NAMALWA (cell line): ENCODE measurements around the gene MRPS6.

ENCODE experiments used
- DNase-seq: peaks from one replicate; pipeline ENCODE4 v3.0.0-alpha.2; 2015; ENCODE audit warnings: low spot score

The MRPS6 gene

DNA sequence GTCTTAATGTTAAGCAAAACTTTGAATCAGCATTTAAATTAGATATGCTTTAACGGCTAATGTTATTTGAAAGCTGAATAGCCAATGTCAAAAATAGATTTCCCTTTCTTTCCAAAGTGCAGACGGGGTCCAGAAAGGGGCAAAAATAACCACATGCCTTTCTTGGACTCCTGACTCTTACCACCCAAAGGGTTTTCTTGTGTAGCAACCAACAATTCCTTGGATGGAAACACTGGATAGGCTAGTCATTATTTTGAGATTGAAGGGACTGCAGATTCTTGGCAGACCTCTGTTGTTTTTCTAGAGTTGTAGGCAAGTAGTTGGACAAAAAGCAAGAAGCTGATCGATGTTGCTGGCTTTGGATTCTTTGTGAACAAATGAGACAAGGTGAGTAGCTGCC lies 107.0 kb downstream of the MRPS6 start:
- DNase-seq: no peak

DNA sequence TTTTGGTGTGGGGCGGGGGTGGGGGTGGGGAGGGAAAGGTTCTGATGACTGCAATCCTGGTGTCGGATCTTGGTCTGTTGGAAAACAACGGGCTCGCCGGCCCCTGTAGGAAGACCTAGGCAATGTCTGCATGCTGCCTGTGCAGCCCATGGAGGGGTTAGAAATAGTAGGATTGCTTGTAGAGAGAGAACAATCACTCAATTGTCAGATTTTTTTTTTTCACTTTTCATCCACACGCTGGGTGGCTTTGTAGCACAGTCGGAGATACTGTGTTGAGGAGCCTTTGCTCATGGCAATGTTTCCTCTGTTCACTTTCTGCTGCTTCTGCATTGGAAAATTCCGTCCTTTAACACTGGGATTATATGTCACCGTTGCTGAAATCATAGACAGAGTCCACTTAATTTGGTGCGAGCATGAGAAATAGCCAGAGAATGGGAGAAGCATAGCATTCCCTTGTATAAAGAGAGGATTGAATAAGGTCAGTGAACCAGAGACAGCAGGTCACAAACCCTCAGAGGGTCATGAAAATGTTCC lies 107.5 kb downstream of the MRPS6 start:
- no peak for DNase-seq

DNA sequence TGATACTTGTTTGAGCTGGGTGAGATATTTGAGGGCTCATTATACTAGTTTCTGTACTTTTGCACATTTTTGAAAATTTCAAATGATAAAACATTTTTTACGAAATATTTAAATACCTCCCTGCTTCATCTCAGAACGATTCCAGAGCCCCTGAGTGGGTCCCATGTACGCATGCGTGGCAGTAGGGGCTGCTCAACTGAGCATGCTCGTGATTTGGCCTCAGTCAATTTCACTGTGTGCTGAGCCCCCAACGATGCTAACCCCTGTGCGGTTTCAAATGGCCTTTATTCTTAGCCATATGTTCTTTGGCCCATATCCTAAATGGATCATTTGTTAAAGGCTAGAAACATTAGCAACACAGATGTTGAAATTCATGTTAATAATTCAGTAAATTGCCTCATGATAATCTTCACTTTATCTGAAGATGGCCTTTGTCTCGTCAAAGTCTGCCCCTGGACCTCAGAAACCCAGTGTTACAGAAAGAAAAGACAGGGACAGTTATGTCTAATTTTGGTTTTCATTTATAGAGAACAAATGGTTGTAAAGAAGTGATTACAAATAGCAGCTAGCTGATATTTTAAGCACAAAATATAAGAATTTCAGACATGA lies 108.2 kb downstream of the MRPS6 start:
- DNase-seq: no peak

DNA sequence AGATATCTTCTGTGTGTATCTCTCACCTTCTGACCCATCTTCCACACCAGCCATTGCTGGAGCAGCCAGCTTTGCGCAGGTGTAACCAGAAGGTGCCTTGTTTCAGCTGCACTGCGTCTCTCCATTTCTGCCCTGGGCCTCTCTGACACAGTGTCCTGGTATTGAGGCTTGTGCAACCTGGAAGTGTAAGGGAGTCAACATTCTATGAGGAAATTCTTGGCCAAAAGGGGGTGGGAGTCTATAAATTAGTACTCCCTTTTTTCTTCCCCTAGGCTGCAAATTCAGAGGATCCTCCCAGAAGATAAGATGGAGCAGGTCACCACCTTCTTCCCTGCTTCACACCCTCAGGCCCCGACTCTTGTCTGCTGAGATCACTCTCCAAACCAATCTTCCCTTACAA lies 109.1 kb downstream of the MRPS6 start:
- DNase-seq: no peak

DNA sequence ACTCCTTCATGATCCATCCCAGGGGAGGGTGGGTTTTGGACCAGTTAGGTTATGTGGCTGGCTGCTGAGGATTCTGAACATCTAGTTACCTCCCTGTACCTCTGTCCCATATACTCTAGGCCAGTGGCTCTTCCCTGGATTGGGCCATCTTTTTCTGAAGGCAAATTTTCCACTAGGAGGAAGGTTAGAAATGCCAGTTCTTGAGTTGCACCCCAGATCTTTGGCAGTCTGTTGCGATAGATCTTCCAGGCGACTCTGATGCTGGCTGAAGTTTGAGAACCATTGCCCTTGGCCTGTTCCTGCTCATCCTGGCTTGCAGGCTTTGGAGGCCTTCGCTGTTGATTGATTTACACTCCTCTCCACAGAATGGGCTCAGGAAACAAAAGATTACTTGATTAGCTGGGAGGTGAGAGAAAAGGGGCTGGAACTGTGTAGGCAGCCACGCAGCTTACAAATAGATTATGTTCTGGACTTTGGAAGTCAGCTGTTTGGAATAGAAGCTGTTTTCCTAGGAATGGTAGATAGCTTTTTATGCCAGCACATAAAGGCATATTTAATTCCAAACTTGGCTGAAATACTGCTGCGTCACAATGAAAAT lies 110.1 kb downstream of the MRPS6 start:
- DNase-seq: no peak

DNA sequence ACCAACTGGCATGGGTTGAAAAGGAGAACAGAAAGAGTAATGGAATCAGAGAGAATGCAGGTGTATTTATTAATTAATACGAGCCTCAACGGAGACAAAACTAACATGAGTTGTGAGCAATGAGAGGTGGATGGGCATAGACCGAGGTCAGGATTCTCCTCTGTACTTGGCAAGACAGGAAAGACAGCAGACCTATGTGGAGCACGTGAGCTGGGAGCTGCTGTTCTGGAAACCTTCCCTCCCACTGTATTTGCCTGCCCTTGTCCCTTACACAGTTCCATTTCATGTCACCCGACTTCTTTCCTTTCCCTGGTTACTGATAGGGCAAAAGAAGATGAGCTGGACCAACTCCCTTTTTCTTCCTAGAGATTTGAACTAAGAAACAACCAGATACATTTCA lies 110.9 kb downstream of the MRPS6 start:
- no peak for DNase-seq

DNA sequence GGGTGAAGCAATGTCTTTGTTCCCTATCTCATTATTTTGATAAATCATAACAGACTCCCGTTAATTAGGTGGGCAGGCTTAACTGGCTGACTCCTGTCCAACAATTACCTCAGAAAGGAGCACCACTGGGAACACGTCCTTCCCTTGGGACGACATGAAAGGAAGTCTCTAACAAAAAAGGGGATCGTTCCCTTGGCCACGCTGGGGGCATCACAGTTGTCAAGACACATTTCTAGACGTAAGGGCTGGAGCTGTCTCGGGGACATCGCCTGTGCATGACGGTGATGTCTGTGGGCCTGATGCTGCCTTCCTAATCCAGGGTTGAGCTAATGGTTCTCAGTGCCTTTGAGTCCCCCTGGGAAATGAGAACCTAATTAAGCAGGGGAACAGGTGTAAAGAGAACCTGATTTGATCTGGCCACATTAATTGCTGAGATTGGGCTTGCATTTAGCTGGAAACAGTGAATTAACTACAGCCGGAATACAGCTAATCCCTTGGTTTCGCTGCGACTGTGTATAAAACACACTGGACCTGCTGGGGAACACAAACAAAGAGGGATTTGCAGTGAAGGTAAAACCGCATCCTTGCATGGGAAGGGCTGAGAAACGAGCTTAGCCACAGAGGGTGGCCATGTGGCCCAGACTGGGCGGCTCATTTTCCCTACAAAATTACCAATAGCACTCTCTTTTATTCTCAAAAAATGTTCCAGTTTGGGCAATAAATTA lies 111.8 kb downstream of the MRPS6 start:
- no peak for DNase-seq

DNA sequence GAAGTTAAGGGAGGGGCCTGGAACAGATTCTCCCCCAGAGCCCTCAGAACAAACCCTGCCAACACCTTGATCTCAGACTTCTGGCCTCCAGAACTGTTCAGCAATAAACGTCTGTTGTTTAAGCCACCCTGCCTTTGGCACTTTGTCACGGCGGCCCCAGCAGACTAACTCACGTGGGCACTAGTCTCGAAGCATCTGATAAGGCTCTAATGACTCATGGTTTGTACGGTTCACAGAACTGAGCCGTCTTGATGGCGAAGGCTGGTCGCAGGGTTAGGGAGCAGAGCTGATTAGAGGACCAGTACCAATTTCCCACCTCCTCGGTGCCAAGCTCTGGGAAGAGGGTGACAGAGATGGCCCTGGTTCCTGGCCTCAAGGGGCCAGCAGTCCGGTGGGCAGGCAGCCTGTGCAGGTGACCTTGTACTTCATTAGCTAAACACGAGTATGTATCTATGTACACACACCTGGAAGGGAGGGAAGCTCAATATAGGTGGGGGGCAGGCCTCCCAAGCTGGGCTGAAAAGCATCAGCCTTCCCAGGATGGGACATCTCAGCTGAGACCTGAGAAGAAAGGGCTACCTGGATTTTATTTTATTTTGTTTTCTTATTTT lies 112.8 kb downstream of the MRPS6 start:
- DNase-seq: no peak

DNA sequence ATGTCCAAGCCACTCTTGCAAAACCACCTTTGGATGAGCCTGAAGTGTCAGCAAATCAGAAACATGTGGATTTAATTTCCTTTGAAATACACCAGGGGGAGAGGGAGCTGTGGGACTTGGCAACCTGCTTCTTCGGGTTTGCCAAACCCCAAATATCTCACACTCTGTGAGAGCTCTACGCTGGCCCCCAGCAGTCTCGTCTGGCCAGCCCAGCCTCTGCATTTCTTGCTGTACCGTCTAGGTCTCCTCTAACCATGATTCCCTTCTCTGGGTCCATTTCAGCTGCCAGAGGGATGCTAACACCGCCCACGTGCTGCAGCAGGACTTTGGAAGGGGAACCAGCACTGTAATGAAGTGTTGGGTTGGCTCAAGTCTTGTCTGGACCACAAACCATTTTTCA lies 114.6 kb downstream of the MRPS6 start:
- no peak for DNase-seq

DNA sequence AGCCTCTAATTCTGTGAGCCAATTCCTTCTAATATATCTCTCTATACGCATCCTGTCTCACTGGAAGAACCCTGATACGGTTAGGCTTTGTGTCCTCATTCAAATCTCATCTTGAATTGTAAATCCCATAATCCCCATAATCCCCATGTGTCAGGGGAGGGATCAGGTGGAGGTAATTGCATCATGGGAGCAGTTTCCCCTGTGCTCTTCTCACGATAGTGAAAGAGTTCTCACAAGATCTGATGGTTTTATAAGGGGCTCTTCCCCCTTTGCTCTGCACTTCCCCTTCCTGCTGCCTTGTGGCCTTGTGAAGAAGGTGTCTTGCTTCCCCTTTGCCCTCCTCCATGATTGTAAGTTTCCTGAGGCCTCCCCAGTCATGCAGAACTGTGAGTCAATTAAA lies 116.1 kb downstream of the MRPS6 start:
- no peak for DNase-seq

DNA sequence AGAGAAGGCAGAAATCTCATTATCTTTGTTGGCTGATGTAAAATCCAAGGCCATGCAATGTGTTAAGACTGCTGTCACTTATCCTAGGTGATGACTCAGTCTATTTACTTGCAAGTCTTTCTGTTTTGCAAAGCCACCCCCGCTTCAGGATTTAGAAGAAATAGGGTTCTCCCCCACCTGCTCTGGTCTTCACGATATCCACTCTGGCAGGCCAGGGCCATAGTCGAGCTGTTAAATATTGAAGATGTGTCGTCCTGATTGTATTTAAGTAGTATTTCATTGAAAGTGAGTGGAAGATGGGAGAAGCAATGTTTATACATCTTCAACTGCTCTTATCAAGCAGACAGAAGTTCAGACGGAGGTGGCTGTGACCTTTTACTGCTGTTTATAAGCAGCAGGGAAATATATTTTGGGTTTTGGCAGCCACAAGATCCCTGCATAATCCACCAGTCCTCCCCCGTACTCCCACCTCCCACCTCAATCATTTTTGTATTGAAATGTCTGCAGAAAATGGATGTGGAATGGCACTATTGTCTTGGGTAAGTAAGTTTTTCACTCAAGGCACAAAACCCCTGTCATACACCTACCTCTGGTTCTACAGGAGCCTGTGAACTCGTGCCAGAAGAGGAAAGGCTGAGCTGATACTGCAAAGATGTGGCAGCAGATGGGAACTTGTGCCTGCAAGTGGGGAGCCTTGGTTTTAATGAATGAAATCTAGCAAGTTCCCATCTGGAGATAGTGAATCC lies 117.4 kb downstream of the MRPS6 start:
- no peak for DNase-seq

DNA sequence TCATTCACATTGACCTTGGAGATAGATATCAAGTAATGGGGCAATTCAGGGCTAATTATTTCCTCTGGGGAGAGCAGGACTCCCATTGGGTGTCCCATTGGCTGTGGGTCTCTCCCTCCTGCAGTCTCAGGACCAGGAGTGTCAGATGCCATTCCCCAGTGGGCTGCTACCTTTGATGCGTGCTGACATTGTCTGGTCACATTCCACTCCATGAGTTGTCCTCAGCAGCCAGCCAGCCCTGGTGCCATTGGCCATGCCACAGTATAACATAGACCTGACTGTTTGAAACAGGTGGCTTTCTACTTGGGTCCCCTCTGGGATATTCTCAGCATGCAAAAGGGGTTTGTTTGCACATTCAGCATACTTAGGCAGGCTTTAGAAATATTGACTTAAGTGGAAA lies 118.5 kb downstream of the MRPS6 start:
- no peak for DNase-seq
